GM19468 (cell line): ENCODE results near the gene CENPM.

Experiments used
- ATAC-seq: cut with Tn5 transposase; IDR thresholded peaks from one replicate; pipeline ENCODE4 v1.9.1; 2021; ENCODE audit warnings: mild to moderate bottlenecking, moderate library complexity, moderate number of reproducible peaks; ENCODE audit not compliant: unreplicated experiment; ENCODE audit errors: extremely low read depth

The CENPM gene

DNA sequence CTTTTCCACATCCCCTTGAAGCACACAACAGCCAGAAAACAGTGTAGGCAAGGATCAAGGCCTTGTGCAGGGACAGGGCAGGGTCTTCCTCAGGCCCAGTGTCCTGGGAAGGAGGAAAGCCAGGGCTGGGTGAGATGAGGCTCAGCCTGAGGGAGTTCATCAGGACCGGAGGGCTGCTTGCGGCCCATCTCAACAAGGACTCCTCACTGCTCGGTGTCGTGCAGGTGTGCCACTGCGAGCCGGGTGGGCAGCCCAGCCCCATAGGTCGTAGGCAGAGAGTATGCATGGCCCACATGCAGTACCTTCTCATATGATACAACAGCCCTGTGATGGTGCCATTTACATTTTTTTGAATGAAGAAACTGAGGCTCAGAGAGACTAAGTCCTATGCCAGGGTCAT, 44.9 kb downstream of the CENPM start:
- ATAC-seq, result no peak

DNA sequence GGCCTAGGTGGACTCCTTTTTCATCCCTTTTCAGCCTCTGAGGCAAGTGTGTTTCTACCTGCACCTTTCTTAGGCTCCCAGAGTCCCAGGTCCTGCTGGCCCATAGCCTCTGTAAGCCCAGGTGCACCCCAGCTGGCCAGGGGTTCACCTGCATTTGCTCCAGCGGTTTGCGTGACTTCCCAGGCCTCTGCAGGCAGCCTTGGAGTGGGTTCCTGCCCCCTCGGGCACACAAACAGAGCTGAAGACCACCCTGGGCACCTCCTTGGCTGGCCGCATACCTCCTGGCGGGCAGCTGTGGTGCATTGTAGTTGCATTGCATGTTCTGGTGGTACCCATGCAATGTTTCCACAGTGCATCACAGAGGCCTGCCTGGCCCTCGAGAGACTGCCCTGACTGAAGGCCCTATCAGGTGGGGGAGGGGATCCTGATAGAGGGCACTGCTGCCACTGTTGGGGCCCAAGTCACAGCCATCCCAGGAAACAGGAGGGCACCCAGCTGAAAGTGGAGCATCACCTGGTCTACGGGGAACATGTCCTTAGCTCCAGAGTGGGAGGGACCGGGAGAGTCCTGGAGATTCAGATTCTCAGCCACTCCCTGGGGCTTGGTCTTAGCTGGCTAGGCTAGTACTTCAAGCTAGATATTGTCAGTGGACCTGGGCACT, 46.2 kb downstream of the CENPM start:
- no peak for ATAC-seq

DNA sequence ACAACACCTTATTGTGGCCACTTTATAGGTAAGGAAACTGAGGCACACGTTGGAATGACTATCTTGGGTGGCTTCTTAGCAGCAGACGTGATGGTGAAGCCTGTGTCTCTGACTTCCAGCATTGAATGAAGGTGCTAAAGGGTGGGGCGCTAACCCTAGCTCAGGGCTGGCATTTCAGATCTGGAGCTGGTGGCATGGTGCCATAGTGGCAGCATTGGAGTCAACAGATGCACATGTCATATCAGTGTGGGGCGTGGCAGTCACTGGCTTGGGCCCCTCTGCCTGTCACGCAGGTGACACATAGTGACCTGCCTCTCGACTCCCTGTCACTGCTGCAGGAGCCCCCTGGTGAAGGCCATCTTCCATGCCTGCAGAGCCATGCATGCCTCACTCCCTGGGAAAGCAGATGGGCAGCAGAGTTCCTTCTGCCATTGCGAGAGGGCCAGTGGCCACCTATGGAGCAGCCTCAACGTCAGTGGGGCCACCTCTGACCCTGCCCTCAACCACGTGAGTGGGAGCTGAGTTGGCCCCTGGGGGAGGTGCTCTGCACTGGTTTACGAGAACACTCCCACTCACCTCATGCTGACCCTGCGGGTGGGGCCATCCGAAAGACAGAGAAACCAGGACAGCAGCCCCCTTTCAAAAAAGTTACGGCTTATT, 46.8 kb downstream of the CENPM start:
- no peak for ATAC-seq

DNA sequence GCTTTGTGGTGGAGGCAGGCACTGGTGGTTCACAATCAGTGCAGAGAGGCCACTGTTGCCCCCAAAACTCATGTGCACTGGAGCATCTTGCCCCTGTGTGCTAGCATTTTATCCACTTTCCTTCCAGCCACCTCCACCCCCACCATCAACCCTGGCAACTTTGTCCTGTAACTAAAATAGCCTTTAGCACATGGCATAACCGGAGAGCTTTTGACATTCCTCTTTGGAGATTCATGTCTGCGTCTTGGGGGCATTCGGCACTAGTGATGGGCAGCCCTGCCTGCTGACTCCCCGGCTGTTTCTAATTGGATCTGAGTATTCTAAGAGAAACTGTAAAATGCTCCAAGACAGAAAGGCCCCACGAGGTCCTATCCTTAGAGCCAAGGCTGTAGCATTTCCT, 47.8 kb downstream of the CENPM start:
- ATAC-seq, result no peak

DNA sequence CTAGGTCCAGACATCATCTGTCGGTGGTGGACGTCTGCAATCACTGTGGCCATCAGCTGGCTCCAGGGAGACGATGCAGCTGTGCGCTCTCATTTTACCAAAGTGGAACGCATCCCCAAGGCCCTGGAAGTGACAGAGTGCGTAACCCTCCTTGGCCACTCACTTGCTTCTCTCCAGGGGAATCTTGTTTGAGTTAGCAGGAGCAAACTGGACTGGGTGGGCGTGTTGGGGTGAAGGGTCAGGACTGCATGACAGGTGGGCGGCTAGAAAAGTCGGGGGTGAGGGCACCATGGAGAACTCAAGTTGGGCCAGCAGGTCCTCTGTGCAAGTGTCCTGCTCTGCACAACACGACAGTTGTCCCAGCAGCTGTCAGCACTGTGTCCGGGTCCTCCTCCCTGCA, 48.3 kb downstream of the CENPM start:
- ATAC-seq, result no peak

DNA sequence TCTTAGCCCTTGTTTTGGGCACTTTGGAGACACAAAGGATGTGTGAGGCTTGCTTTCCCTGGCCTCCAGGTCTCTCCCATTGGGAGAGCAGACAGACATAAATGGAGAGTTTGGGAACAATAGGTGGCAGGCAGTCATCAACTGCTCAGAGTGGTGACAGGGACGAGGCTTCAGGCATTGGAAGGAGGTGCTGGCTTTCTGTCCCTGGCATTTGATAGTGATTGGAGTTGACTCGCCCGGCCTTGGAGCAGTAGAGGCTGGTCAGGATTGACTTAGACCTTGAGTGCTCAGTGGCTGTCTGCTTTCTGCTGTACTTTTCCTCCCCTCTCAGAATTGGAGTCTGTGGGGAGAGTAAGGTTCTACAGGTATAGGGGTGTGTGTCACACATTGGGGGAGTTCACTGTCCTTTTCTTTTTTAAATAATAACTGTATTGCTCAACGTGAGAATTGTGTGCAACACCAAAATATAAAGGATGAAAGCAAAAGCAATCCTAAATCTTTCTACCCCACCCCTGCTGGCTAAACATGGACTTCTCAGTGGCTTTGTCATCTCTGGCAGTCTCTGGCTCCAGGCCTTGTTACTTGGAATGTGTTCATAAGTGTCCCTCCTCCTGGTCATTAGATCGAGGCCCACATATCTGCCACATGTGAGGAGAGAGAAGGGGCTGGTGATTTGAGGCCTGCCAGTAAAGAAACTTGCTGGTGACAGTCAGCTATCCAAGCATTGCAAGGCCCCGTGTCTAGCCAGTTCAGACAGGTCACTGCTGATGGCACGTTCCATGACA, 53.2 kb downstream of the CENPM start:
- no peak for ATAC-seq

DNA sequence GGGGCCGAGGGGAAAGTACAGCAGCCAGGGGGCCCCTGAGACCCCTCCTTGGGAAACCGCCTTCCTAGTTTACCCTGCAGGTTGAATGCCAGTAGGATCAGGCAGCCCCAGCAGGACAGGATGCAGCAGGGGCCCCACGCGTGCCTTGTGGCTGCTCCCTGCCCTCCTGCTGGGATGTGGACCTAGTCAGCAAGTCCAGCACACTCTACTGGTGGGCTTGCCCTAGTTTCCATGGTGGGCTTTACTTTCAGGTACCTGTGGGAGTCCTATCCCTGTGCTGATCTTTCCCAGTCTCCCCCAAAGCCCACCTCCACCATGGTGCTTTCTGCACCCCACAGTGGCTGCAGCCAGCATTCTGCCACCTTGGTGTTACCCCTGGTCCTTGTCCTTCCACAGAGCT, 54.2 kb downstream of the CENPM start:
- no peak for ATAC-seq

DNA sequence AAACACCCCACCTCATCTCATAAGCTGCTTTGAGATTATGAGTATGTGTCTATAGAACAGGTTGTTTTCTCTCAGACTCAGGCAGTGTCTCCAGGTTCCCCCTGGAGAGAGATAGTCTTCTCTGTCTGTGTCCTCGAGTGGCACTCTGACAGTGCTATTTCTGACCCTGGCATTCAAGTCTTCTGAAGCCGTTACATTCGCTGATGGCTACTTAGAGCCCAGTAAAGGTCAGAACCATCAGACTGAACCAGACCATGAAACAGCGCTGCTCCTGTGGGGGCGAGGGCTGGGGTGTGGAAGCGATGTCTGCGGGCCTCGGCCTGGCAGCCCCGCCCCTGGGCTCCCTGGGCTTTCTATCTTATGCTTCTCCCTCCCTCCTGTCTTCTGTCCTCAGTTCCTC, 55.5 kb downstream of the CENPM start:
- no peak for ATAC-seq
